ENCODE results near the gene PIK3R5.

The PIK3R5 gene

DNA sequence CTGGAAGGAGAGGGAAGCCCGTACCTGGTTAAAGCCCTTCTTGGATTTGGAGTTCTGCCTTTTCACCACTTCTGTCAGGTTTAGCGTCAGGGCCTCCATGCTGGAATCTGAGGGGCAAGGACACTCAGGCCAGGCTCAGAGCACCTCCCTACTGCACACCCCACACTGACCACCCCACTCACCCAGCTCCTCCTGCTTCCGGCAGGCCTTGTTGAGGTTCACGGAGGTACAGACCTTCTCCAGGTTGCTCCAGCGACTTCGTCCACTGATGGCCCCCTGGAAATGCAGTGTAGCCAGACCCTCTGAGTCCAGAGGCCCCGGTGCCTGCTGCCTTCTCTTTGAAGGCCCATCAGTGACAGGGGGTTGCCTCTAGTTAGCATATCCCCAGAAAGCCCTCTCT is 83.9 kb downstream of the PIK3R5 start:
- no peak for DNase-seq (ENCODE audit: low read depth in 2 of 2, low spot score in 1 of 2)

DNA sequence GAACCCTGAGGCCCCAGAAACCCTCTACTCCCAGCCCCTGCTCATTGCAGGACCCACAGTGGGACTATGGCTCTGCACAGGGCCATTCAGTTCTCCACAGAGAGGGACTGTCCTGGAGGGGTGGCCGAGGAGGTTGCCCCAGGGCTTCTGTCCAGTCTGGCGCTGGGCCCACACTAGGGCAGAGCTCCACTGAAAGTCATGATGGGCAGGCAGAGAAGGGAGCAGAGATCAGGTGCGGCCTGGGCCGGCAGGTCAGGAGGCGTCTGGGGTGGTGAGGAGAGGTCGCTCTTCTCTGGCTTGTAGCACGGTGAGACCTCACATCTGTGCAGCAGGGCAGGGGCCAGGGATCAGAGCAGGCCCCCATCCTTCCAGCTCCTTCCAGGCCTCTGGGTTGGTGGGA is 85.0 kb downstream of the PIK3R5 start:
- DNase-seq (ENCODE audit: low read depth in 2 of 2, low spot score in 1 of 2), result no peak

DNA sequence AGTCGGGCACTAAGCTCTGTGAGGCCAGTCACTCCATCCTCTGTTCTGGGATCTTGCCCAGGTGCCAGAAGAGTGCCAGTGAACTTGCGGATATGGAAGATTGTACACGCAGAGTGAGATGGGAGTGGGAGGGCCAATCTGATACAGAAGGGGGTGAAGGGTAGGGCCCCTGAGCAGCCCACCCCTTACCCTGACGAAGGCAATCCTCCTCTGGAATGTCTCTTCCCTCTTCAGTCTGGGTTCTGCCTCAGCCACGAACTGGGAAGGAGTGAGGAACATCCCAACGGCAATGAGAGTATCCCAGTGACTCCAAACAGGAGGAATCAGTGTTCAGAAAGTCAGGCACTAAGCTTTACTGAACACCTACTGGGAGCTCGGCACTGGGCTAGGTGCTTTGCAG is 86.1 kb downstream of the PIK3R5 start:
- DNase-seq (ENCODE audit: low read depth in 2 of 2, low spot score in 1 of 2), result no peak

DNA sequence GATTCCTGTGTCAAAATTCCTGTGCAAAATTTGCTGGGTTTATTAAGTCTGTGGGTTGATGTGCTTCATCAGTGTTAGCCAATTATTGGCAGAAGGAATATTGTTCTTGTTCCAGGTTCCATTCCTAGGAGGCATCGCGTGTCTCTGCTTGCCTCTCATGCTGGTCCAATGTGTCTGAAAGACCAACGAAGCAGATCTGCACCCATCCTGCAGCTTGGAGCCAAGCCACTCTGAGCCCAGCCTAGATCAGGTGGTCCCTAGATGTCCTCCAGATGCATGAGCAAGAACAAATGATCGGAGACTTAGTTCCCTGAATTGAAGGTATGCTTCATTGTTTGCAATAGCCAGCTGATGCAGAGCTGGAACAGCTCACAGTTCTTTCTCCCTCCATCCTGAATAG is 87.5 kb downstream of the PIK3R5 start:
- no peak for DNase-seq (ENCODE audit: low read depth in 2 of 2, low spot score in 1 of 2)

DNA sequence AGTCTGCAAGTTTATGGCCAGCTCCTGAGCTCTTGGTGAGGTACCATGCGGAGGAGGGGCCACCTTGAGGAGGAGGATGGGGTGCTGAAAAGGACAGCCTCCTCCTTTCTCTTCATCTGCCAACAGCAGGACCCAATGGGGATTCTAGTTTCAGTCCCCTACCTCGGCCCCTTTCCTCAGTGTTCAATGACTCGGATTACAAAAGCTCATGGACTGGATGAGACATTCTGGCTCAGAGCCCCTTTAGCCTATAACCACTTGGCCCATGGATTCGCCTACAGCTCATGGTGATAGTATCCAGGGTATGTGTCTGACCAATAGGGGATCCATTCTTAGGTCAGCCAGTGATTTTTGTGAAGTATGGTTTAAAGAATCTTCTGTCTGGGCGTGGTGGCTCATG is 89.5 kb downstream of the PIK3R5 start:
- DNase-seq (ENCODE audit: low read depth in 2 of 2, low spot score in 1 of 2), result no peak

DNA sequence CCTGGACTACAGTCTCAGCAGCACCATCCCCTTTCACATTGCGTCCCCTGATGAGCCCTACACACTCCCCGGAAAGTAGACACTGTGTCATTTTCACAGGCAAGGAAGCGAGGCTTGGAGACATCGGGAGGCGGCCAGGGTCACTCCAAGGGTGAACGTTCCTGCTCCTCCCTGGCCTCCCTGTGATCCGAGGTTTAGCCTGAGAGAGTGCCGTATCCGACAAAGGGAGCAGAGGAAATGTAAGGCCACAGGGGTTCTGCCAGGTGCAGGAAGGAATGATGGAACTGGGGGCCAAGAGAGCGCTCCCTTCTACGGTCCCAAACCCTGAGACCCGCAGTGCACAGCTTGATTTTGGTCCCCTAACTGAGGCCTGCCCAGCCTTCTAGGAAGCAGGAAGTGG is 90.1 kb downstream of the PIK3R5 start:
- no peak for DNase-seq (ENCODE audit: low read depth in 2 of 2, low spot score in 1 of 2)

DNA sequence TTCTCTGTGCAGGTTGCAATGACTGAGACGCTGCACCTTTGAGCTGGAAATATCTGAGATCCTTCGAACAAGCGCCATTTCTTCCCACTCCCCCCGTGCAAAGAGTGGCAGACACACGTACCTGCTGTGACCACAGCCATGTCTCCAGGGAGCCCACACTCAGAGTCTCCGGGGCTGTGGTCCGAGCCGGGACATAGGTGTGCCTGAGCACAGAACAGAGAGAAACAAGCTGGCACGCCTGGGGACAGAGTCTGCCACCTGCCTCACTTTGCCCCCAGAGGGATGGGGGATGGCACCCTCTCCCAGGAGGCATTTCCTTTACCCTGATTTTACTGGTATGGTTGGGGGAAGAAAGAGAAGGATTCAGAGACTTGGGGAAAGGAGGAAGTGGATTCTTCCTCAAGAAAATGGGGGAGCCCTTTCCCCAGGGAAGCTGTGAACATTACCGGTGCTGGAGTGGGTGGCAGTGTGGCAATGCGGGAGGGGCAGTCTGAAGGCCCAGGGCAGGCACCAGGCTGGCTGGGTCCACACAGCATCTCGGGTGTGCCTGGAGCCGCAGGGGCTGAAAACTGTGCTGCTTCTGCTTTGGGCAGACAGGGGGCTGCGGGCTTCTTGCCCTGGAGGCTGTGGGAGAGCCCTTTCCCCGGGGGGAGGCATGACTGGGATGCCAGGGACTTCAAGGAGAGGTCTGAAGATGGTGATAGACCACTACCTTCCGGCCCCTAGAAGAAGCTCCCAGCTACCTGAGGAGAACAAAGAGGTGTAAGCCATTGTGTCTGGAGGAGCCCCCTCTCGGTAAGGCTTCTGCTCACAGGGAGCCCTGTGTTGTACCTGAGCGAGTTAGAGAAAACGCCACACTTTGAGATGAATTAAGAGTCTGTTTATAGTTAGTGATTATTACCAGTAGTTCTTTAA is 91.4 kb downstream of the PIK3R5 start:
- no peak for DNase-seq (ENCODE audit: low read depth in 2 of 2, low spot score in 1 of 2)

DNA sequence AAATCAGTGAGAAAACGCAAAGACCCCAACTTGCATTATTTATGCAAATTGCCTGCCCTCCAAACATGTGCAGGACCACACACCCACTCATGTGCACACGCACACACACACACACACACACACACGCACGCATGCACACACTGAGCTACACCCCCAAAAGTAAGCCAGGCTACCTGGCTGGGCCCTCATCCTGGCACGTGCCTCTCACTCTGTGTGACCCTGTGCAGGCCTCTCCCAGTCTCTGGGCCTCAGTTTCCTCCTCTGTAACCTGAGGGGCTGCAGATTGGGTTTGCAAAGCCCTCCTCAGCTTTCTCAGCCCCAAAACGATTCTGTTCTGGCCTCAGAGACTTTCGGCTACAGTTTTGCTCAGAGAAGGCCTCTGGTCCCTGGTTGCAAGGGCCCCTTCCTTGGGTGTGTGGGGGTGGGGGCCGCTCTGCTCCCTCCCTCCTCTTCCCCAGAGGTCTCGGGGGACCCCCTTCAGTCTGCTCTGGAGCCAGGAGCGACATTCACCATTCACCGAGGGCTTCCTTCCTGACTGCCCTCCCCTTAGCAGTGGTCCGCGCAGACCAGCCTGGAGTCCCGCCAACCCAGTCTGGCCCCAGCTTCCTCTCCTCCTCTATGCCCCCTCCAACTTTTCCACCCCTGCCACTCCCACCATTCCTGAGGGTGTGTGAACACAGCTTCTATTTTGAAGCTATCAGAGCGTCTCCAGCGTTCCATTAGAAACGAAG is 92.6 kb downstream of the PIK3R5 start:
- no peak for DNase-seq (ENCODE audit: low read depth in 2 of 2, low spot score in 1 of 2)

DNA sequence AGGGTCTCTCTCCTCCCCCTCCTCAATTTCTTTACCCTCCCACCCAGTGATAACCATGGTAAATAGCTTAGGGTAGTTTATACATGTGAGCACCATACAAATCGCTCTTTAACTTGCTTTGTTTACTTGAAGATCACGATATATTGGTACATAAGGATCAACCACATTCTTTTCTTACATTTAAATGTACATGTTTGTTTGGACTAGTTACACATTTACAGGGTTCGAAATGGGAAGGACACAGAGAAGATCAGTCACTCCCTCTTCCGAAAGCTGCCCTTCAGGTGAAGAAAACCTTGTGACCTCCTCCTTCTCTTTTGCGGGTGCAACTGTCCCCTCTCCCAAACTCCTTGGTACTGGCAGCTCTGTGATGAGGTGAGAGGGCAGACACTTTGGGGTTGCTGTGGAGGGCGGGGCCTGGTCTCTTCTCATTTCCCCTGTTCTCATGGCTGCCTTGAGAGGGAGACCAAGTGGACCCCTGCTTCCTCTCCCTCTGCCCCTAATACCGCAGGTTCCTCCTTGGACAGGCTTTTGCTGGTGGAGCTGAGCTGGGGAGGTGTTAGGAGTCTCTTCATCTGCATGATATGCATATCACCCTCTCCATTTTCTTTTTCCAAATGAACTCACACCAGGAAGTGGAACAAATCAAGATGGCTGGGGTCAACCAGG is 93.3 kb downstream of the PIK3R5 start:
- no peak for DNase-seq (ENCODE audit: low read depth in 2 of 2, low spot score in 1 of 2)

DNA sequence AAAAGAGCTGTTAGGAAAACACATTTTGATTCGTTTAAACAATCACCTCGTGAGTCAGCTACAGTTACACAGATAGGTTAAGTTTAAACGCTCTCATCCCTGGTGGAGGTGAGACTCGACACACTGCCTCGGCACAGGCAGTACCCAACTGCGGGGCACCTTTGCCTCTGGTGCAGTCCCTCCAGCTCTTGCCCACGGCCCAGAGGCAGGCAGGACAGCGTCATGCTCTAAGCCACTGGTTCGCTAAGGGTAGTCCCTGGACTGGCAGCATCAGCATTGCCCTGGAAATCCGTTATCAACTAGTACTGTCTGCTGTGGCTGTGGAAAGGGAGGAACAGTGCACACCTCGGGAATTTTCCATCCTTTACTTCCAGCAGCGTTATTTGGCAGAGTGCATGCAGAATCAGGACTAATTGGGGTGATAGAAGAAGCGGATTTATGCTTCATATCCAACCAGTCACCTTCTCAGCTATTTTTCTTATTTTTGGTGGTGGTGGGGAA is 94.4 kb downstream of the PIK3R5 start:
- DNase-seq (ENCODE audit: low read depth in 2 of 2, low spot score in 1 of 2), result no peak

DNA sequence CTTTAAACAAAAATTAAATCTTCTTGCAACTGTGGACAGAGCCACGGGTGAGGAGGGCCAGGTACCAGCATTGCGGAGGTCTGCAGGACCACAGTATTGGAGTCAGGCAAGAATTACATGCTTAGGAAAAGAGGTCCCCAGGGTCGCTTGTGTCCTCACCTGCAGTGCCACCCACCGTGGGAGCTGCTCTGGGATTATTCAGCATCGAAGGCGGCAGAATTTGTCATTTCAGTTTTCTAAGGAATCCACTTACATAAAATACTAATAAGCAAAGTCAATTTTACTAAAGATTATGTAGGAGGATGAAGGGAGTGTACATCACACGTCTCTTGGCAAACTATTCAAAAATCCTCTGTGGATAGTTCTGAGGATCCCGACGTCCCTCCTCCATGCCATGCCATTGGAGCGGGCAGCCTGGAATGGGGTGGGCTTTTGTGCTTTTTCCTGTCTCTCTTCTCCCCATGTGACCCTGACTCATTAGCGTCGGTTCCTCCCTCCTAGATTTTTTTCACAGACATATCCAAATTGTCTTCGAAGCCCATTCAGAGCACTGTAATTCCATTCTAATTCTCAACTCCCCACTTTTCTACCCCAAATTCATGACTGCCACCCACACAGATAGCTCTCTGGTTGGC is 95.0 kb downstream of the PIK3R5 start:
- DNase-seq (ENCODE audit: low read depth in 2 of 2, low spot score in 1 of 2), result no peak

DNA sequence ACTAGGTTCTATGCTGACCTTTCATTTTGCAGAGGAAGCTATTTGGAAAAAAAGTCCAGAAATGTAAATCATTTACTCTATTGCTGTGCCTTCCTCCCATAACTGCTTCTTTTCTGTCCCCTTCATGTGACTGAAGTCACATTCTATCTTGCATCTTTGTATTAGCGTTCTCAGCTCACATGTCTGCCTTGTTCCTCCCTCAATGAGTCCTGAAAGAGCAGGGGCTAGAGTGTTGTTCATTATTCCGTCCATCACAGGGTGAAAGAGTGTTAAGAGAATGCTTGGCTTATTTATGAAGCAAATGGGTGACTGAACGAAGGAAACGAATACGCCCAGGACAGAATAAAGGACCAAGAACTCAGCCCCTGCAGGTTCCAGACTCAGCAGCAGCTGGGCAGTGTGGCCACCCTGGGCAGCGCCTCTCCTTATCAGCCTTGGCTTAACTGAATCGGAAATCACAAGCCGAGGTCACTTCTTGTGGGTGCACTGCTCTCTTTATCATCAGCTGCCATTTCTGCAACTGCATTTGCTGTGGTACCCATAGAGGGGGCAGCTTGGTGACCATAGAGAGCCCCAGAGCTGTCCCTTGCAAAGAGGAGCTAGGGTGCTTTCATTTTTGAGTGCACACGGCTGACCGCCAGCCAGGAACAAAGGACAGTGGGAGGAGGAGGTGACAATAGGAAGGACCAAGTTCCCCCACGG is 96.2 kb downstream of the PIK3R5 start:
- no peak for DNase-seq (ENCODE audit: low read depth in 2 of 2, low spot score in 1 of 2)

DNA sequence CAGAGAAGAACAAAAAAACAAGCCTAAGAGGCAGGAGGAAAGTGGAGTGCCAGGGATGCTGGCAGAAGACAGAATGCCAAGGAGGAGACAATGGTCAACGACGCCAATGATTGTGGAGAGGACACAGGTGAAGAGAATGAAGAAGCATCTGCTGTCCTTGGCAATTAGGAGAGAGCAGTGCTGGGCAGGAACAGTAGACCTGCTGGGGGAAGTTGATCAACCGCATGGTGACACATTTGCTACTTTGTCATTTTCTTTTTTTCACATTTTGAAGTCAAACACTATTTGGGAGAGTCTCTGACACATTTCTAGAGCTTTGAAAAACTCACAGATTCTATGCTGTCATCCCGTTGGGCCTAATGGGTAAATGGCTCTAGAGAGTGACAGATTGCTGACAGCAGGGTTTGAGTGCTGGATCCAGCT is 97.0 kb downstream of the PIK3R5 start:
- DNase-seq (ENCODE audit: low read depth in 2 of 2, low spot score in 1 of 2), result no peak

DNA sequence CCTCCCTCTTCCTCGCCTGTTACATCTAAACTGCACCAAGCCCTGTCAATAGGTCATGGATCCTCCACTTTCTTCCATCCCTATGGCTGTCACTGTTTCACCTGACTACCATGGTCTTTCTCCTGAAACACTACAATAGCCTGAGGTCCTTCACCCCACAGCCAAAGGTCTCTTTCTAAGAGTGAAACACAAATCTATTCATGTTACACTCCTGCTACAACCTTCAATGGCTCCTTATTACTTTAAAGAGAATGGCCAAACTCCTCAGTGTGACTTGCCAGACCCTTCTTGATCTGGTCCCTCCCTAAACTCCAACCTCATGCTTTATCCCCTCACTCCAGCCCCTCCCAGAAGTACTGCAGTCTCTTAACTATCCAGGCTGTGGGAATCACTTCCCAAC is 97.4 kb downstream of the PIK3R5 start:
- no peak for DNase-seq (ENCODE audit: low read depth in 2 of 2, low spot score in 1 of 2)

DNA sequence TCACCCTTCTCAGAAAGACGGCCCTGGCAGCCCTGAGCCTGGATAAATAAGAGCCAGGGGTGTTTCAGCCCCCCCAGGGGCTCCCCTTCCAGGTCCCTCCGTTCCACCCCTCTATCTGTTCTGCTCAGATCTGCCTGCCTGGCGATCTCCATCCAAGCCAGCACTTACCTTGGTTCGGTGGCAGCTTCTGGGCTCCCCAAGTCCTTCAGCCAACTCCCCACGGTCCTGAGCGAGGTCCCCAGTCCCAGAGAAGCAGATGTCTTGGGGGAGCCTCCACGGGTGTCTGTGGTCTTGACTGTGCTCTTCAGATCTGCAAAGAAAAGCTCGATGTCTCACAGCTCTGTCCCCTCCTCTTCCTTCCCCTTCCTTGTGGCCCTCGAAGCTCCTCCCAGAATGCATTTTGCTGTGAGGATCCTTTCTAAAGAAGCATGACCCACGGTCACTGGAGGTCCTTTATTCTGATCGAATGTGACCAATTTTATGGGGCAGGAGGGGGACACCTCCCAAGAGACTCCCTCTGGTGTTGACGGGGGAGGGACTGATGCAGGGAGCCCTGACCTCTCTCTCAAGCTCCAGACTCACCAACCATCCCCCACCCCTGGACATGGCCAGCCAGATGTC is 98.0 kb downstream of the PIK3R5 start, which contains the start of gene PIK3R6:
PIK3R6 (minus strand) TSS at position 314 of the 621 bp plus-strand sequence. CDS start 17,880 bp downstream, outside the sequence.
- no peak for DNase-seq (ENCODE audit: low read depth in 2 of 2, low spot score in 1 of 2)

DNA sequence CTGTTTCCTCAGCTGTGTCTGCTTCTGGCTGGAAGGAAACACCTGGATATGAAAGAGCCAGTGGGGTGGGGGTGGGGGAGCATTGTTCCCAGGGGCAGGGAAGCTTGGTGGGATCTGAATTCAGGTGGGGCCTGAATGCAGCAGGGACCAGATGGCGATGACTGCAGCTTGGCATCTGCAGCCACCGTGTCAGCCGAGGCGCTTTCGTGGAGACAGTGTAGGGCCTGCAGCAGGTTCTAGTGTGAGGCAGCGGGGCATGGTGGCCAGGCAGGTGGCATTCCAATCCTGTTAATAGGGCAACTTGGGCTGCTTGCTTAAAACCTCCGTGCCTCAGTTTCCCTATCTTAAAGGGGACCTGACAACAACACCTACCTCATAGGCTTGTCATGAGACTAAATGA is 99.7 kb downstream of the PIK3R5 start:
- no peak for DNase-seq (ENCODE audit: low read depth in 2 of 2, low spot score in 1 of 2)

DNA sequence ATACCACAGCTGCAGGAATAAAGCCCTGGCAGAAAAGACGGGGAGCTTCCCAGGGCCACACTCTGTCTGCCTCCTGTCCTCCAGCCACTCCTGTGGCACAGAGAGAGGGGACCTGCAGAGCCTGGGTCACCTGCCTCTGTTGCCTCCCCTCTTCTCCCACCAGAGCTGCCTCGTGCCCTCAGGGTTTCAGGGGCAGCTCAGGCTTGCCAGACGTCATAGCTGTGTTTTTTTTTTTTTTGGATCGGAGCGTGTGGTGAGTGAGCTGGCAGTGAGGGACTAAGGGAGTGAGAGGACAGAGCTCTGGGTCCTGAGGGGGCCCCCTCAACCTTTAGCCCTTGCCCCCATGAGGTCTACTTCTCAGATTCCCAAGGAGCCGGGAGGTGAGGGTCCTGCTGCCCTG is 100.1 kb downstream of the PIK3R5 start:
- no peak for DNase-seq (ENCODE audit: low read depth in 2 of 2, low spot score in 1 of 2)

DNA sequence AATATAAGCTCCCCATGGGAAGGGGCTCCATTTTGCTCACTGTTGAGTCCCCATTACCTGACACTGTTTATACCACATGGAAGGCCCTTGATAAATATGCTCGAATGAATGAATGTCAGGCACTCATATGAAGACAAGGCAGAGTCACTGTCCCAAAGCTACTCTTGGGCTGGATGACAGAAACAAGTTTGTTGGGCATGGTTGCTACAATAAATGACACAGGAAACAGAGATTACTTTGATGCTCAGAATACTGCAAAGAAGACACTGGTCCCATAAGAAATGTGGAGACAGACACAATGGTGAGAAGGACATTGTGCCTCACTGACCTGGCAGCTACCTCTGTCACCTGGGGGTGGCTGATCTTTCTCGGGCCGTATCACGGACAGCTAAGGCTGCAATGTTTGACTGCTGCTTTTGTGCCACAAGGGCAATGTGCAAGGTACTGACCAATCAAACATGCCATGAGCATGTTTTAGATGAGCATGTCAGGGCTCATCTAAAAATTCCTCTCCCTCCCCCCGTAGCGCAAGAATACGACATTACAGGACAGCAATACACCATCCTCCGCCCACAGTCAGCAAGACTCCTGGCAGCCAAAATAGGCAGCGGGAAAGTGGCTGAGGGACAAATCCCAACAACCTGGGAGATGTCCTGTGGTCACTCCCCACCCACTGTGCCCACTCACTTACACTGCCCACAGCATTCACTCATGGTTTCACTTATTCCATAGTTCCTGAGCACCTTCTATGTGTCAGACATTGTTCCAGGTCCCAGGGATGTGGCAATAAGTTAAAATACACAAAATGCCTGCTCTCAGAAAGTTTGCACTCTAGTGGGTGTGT is 103.1 kb downstream of the PIK3R5 start:
- no peak for DNase-seq (ENCODE audit: low read depth in 2 of 2, low spot score in 1 of 2)

DNA sequence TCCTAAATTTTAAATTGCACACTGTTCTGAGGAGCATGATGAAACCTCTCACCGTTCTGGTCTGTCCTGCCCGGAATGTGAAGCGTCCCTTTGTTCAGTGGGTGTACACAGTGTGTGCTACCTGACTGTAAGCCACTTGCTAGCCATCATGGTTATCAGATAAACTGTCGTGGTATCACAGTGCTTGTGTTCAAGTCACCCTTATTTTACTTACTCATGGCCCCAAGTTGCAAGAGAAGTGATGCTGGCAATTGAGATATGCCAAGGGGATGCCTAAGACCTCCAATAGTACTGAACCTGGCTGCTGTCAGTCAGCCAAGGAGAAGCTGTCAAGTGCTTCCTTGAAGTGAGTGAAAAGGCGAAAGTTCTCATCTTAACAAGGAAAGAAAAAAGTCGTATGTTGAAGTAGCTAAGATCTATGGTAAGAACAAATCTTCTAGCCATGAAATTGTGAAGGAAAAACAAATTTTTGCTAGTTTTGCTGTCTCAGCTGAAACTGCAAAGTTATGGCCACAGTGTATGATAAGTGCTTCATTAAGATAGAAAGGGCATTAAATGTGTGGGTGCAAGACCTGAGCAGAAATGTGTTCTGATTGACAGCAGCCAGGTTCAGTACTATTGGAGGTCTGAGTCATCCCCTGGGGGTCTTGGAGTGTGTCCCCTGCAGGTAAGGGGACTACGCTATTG is 103.9 kb downstream of the PIK3R5 start:
- no peak for DNase-seq (ENCODE audit: low read depth in 2 of 2, low spot score in 1 of 2)
